AG10803 (cell line): ENCODE measurements around the gene MARCHF3.
"Not testable (repeated sequence)": the region's sequence is repeated elsewhere in the genome, so short reads cannot be mapped to it uniquely, and the experiment has no call there.

Source experiments
- DNase-seq: peaks from one replicate; pipeline ENCODE4 v3.0.0; 2010; ENCODE audit warnings: low read depth
- H3K4me3 ChIP-seq: 2 replicates; pipeline ENCODE4 v1.5.1; 2011; ENCODE audit warnings: mild to moderate bottlenecking, low read length, control low read depth
- TF ChIP-seq, protein P1 (sequence below): conservative IDR thresholded peaks from 2 replicates; pipeline ENCODE4 v1.5.1; 2011; ENCODE audit warnings: mild to moderate bottlenecking, low read length, control low read depth, inconsistent platforms

The MARCHF3 gene

DNA sequence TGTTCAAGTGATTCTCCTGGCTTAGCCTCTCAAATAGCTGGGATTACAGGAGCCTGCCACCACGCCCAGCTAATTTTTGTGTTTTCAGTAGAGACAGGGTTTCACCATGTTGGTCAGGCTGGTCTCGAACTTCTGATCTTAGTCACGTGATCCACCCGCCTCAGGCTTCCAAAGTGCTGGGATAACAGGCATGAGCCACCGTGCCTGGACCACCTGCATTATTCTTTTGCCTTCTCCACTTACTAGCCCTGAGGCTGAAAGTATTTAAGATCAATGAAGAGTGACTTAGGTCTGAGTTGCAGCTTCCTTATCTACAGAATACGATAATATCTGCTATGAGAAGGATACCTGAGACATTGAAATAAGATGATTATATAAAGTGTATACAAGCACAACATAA lies 129.6 kb downstream of the MARCHF3 start:
- H3K4me3 ChIP-seq: no peak overlapping the region
- no peak for DNase-seq
- TF ChIP-seq, protein P1, sequence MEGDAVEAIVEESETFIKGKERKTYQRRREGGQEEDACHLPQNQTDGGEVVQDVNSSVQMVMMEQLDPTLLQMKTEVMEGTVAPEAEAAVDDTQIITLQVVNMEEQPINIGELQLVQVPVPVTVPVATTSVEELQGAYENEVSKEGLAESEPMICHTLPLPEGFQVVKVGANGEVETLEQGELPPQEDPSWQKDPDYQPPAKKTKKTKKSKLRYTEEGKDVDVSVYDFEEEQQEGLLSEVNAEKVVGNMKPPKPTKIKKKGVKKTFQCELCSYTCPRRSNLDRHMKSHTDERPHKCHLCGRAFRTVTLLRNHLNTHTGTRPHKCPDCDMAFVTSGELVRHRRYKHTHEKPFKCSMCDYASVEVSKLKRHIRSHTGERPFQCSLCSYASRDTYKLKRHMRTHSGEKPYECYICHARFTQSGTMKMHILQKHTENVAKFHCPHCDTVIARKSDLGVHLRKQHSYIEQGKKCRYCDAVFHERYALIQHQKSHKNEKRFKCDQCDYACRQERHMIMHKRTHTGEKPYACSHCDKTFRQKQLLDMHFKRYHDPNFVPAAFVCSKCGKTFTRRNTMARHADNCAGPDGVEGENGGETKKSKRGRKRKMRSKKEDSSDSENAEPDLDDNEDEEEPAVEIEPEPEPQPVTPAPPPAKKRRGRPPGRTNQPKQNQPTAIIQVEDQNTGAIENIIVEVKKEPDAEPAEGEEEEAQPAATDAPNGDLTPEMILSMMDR: no peak

DNA sequence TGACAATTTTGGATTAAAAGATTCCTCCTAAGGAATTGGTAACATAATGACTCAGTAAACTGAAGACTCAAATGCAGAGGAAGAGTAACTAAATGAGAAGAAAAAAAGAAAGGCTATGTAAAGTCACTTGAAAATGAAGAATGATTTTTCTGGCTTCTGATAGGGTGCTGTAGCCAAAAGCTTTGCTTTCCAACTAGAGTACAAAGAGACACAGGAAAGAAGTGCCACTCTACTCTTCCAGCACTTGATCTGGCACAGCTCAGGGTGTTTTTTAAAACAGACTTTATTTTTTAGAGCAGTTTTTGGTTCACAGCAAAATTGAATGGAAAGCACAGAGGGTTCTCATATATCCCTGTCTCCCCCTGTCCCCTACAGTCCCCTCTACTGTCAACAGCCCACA lies 130.9 kb downstream of the MARCHF3 start:
- H3K4me3 ChIP-seq: no peak overlapping the region
- no peak for DNase-seq
- TF ChIP-seq, protein P1: no peak

DNA sequence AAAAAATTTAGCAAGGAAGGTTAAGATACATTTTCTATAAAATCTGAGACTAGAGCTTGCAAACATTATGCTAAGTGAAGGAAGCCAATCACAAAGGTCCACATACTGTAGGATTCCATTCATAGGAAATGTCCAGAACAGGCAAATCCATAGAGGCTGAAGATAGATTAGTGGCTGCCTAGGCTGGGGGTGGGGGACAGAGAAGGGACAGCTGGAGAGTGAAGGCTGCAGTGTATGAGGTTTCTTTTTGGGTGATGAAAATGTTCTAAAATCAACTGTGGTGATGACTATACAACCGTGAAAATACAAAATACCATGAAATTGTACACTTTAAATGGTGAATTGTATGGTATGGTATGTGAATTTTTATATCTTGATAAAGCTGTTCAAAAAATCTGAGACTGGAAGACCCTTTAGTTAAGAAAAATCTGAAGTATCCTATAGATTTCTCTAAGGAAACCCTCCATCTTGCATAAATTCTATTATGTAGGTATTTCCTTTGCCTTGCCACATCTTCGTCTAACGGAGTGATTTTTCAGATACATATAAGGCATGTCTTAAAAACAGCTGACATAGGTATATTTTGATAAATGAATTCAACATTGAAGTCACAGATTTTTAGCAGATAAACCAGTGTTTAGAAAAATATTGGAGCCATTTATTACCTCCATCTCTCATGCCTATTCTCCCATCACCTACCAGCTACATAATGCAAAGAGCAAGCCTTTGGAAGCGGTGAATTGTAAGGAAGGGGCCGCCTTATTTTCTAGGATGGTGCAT lies 132.3 kb downstream of the MARCHF3 start:
- no peak for DNase-seq
- H3K4me3 ChIP-seq: no peak overlapping the region
- TF ChIP-seq, protein P1: no peak

DNA sequence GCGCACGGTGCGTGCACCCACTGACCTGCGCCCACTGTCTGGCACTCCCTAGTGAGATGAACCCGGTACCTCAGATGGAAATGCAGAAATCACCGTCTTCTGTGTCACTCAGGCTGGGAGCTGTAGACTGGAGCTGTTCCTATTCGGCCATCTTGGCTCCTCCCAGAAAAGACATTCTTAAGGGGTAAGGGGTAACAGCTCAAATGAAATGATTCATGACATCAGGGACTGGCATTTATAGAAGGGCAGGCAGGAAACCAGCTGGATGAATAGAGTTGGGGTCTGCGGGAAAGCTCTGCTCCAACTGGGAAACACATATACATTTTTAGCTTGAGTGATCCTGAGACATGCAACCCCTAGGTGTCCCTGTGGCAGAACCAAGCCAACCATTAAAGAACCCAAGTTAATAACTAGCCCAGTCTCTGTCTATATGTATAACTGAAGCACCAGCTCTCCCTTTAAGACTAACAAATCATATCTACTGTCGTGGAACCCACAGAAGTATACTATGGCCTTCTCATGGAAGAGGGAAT lies 134.1 kb downstream of the MARCHF3 start:
- H3K4me3 ChIP-seq: no peak overlapping the region
- no peak for DNase-seq
- TF ChIP-seq, protein P1: no peak

DNA sequence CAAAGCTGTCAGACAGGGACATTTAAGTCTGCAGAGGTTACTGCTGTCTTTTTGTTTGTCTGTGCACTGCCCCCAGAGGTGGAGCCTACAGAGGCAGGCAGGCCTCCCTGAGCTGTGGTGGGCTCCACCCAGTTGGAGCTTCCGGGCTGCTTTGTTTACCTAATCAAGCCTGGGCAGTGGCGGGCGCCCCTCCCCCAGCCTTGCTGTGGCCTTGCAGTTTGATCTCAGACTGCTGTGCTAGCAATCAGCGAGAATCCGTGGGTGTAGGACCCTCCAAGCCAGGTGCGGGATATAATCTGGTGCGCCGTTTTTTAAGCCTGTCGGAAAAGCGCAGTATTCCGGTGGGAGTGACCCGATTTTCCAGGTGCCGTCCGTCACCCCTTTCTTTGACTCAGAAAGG lies 134.6 kb downstream of the MARCHF3 start:
- H3K4me3 ChIP-seq, DNase-seq: not testable (repeated sequence)

DNA sequence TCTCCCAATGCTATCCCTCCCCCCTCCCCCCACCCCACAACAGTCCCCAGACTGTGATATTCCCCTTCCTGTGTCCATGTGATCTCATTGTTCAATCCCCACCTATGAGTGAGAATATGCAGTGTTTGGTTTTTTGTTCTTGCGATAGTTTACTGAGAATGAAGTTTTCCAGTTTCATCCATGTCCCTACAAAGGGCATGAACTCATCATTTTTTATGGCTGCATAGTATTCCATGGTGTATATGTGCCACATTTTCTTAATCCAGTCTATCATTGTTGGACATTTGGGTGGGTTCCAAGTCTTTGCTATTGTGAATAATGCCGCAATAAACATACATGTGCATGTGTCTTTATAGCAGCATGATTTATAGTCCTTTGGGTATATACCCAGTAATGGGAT lies 139.9 kb downstream of the MARCHF3 start:
- H3K4me3 ChIP-seq, DNase-seq: not testable (repeated sequence)

DNA sequence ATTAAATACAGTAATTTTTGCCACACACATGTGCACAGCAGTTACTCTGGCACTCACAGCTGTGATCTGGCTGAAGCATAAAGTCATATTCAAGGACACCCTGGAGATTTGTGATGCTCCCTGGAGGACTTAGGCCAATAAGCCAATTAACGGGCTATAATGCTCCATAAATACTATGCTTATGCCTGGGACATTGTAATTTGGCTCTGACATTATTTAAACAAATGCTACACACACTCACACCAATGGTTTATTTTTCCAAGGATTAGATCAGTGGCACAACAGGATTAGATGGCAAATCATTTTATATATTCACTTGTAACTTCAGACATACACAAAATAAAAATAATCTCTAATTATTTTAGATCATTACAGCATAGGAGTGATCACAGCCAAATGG lies 142.2 kb downstream of the MARCHF3 start:
- DNase-seq: no peak
- TF ChIP-seq, protein P1: no peak
- H3K4me3 ChIP-seq: no peak overlapping the region

DNA sequence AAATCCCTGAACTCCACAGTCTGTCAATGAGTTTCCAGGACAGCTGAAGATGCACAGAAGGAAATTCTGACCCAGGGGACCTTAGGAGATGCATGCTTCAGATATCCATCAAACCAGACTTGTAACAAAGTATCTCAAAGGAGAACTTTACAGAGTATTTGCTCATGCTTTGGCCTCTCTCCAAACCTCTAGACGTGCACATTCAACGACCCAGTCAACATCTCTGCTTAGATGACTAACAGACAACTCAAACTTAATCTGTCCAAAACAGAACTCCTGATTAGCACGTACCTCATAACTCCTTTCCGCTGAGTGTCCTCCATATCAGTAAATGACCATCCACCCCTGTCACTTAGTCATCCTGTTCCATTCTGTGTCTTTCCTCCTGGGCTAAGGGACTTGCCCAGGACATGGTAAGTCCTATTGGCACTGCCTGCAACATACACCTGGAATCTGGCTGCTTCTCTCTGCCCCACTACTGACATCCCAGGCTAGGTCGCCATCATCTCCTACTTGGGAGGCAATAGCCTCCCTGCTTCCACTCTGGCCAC lies 146.0 kb downstream of the MARCHF3 start:
- H3K4me3 ChIP-seq: no peak overlapping the region
- TF ChIP-seq, protein P1: no peak
- peak; percentile 78 for DNase-seq
